B cell (primary cell): ENCODE results near the gene SURF2.

Experiments
- EZH2 ChIP-seq: IDR thresholded peaks from 2 replicates; pipeline ENCODE4 v1.6.1; 2012; ENCODE audit warnings: borderline replicate concordance, low read depth, mild to moderate bottlenecking, moderate library complexity, low read length; ENCODE audit not compliant: insufficient read depth, poor library complexity, severe bottlenecking
- TF ChIP-seq, protein P1 (sequence below): fragments of 200-600 bp; IDR thresholded peaks from one replicate; pipeline ENCODE4 v1.8.0; 2022; ENCODE audit warnings: antibody characterized with exemption, mild to moderate bottlenecking

DNA sequence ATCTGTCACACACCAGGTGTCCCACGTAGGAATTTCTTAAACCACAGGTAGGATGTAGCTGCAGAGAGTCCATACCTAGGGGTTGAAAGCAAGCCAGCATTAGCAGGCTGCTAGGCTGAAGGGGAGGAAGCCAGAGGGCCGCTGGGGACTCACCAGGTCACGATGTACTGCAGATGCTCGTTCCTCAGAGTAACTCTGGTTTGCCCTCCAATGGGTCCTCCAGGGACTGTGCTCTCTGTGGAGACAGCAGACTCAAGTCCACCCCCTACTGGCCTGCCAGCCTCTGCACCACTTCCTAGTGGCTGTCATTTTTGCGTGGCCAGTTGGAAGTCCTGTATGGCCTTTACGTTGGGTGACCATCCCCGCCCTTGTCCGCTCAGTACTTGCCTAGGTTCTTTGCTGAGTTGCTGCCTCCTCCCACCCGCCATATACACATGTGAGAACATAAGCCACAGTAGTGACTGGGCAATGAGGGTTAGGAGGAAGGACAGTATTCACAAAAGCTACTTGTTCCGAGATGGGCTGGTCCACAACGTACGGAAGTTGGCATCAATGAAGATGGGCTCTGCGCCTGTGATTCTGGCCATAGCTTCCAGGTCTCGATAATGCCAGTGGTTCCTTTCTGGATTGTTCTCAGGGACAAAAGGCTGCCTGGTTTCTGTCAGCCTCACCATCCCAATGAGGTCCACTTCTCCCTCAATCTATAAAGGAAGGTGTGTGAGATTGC, 4.3 kb upstream of the SURF2 start:
- TF ChIP-seq, protein P1, sequence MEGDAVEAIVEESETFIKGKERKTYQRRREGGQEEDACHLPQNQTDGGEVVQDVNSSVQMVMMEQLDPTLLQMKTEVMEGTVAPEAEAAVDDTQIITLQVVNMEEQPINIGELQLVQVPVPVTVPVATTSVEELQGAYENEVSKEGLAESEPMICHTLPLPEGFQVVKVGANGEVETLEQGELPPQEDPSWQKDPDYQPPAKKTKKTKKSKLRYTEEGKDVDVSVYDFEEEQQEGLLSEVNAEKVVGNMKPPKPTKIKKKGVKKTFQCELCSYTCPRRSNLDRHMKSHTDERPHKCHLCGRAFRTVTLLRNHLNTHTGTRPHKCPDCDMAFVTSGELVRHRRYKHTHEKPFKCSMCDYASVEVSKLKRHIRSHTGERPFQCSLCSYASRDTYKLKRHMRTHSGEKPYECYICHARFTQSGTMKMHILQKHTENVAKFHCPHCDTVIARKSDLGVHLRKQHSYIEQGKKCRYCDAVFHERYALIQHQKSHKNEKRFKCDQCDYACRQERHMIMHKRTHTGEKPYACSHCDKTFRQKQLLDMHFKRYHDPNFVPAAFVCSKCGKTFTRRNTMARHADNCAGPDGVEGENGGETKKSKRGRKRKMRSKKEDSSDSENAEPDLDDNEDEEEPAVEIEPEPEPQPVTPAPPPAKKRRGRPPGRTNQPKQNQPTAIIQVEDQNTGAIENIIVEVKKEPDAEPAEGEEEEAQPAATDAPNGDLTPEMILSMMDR: no peak
- TF ChIP-seq EZH2: no peak
